HG03439 (cell line): ENCODE results near the gene SLC5A9.
"Not testable (repeated sequence)": the region's sequence is repeated elsewhere in the genome, so short reads cannot be mapped to it uniquely, and the experiment has no call there.

Source experiments
- ATAC-seq: cut with Tn5 transposase; IDR thresholded peaks from one replicate; pipeline ENCODE4 v1.9.1; 2021; ENCODE audit warnings: mild to moderate bottlenecking, moderate library complexity; ENCODE audit not compliant: unreplicated experiment

The SLC5A9 gene

GRCh38 chr1:48236716-48237470 is 14.4 kb downstream of the SLC5A9 start:
- peak; percentile 64 for ATAC-seq

- ATAC-seq, result no peak
Measured at GRCh38 chr1:48242141-48242736, 19.7 kb downstream of the SLC5A9 start.

DNA sequence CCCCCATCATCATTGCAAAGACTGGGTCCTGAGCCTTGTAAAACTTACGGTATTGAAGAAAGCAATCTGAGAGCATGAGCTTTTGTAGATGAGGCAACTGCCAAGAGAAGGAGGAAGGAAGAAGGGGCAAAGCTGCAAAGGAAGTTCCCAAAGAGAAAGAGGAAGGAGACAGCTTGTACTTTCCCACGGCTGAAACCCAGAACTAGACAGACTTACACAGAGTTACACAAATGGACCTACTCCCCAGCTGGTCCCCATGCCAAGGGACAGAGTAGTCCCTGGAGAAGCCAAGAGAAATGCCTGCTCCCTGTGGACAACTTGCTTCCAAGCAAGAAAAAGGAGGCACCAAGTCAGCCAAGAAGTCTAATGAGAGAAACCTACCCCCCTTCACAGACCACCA is 22.6 kb downstream of the SLC5A9 start:
- ATAC-seq, result no peak

- ATAC-seq, result no peak
Measured at GRCh38 chr1:48246727-48247126, 24.2 kb downstream of the SLC5A9 start.

- no peak for ATAC-seq
Measured at GRCh38 chr1:48248356-48248755, 25.8 kb downstream of the SLC5A9 start.

DNA sequence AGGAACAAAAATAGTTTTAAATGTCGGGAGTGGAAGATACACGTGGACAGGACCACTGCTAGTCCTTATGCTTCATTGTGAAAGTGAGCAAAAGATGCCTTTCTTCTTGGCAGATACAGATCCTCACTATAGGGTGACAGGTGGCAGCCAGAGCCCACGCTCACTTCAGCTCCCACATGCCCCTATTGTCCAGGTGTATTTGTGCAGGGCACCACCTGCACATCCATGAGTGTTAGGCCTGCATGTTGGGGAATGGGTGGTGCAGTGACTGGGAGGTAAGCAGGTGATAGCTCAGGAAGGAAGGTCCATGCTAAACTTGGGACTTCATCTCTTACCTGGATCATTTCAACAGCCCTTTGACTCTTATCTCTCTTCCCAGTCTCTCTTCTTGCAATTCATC is 27.4 kb downstream of the SLC5A9 start:
- ATAC-seq, result no peak

GRCh38 chr1:48250572-48250971 is 28.1 kb downstream of the SLC5A9 start:
- no peak for ATAC-seq

DNA sequence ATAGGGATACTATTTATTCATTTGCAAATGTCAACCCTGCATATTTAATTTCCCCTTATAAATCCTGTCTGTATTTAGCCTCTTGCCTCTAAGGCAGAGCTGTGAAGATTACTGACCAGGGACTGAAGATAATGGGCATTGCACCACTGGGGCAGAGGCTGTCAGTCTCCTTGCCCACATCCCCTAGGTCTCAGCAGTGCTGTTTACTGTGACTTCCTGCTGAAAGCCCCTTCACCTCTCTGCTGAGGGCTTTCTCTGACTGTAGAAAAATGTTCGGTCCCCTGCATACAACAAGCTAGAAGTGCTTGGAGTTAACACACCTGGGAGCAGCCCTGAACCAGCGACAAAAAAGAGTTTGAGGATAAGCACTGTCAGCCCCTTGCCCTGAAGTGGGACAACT is 28.8 kb downstream of the SLC5A9 start:
- no peak for ATAC-seq

GRCh38 chr1:48251821-48252220 is 29.3 kb downstream of the SLC5A9 start:
- ATAC-seq, result no peak

DNA sequence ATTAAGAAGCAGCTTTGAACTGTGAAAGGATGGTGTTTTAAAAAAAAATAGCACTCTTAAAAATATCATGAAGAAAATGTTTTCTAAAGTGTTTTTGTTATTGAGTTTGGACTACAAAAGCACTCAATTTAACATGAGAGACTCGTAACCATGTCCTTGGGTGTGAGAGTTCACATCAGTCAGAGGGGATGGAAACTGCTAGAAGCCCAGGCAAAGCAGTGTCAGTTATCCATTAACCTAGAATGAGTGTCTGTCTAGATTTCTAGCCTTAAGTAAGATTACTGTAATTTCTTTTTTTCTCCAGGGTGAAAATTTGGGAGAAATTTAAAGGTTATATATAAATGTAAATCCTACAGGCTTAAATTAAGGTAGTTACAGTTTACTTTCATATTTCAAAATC is 31.7 kb downstream of the SLC5A9 start:
- ATAC-seq, result no peak

GRCh38 chr1:48258106-48258505 is 35.6 kb downstream of the SLC5A9 start:
- no peak for ATAC-seq

DNA sequence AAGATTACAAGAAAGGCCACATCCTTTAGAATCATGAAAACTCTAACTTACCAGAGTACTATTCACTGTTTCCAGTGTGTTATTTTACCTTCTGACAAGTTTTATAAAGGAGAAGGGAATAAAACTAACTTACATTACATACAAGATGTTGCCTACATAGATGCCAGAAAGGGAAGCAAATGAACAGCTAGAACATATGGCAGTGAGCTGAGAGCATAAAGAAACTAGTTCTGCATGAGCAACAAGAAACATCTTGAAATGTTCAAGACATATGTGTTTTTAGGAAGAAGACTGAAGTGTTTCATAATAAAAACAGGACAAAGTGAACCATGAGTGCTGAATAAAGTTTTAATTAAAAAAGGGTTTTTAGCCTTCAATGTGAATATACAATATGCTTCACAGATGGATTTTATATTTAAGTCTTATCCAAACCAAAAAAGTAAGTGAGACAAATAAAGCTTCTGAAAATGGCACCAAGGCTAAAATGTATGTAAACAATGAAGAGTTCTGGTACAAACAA is 39.4 kb downstream of the SLC5A9 start:
- no peak for ATAC-seq

DNA sequence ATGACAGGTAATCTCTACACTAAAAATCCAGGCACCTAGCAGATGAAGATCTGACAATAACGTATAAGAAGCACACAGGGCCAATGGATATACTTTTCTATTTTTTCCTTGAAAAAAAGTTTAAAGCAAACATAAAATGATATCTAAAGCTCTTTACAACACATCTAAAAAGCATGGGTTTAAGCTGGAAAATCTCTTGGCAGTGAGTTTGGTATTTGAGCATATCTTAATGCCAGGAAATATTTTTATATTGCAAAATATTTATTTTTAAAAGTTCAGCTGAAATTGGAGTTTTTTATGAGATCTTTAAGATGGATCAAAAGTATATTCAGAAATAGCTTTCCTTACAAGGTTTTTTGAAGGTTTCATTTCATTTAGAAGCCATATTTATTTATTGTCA is 40.5 kb downstream of the SLC5A9 start:
- ATAC-seq, result no peak

DNA sequence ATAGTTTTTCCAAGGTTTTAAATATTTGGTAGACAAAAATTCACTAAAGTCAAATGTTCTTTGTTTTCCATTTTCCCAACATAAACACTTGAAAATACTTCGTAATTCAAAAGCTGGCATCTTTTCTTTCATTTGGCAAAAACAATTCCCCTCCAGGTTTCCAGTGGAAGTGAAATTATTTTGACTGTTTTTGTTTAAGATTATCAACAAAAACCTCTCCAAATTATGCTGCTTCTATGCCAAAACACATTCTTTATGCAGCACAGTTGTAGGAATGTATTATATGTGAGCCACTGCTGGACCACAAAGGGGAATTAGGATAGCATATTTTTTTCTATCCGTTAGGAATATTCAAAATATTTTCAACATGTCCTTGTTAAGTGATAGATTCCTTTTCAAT is 44.1 kb downstream of the SLC5A9 start:
- ATAC-seq, result no peak

DNA sequence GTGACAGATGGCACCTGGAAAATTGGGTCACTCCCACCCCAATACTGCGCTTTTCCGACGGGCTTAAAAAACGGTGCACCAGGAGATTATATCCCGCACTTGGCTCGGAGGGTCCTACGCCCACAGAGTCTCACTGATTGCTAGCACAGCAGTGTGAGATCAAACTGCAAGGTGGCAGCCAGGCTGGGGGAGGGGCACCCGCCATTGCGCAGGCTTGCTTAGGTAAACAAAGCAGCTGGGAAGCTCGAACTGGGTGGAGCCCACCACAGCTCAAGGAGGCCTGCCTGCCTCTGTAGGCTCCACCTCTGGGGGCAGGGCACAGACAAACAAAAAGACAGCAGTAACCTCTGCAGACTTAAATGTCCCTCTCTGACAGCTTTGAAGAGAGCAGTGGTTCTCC is 54.9 kb downstream of the SLC5A9 start:
- not testable (repeated sequence) for ATAC-seq

- ATAC-seq, result not testable (repeated sequence)
Measured at GRCh38 chr1:48282329-48282728, 59.8 kb downstream of the SLC5A9 start.

DNA sequence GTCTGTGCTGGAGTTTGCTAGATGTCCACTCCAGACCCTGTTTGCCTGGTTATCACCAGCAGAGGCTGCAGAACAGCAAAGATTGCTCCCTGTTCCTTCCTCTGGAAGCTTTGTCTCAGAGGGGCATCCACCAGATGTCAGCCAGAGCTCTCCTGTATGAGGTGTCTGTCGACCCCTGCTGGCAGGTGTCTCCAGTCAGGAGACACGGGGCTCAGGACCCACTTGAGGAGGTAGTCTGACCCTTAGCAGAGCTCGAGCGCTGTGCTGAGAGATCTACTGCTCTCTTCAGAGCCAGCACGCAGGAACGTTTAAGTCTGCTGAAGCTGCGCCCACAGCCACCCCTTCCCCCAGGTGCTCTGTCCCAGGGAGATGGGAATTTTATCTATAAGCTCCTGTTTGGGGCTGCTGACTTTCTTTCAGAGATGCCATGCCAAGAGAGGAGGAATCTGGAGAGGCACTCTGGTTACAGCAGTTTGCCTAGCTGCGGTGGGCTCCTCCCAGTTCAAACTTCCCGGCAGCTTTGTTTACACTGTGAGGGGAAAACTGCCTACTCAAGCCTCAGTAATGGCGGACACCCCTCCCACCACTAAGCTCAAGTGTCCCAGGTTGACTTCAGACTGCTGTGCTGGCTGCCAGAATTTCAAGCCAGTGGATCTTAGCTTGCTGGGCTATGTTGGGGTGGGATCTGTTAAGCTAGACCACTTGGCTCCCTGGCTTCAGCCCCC is 62.3 kb downstream of the SLC5A9 start:
- not testable (repeated sequence) for ATAC-seq

DNA sequence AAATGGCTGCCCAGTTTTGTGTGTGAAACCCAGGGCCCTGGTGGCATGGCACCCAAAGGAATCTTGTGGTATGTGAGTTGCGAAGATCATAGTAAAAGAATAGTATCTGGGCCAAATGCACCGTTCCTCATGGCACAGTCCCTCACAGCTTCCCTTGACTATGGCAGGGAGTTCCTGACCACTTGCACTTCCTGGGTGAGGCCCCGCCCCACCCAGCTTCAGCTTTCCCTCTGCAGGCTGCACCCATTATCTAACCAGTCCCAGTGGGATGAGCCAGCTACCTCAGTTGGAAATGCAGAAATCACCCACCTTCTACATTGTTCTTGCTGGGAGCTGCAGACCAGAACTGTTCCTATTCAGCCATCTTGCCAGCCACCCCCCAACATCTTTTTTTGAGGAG is 63.0 kb downstream of the SLC5A9 start:
- ATAC-seq, result no peak

- ATAC-seq, result no peak
Measured at GRCh38 chr1:48291421-48291820, 68.9 kb downstream of the SLC5A9 start.

- no peak for ATAC-seq
Measured at GRCh38 chr1:48292706-48293105, 70.2 kb downstream of the SLC5A9 start.

DNA sequence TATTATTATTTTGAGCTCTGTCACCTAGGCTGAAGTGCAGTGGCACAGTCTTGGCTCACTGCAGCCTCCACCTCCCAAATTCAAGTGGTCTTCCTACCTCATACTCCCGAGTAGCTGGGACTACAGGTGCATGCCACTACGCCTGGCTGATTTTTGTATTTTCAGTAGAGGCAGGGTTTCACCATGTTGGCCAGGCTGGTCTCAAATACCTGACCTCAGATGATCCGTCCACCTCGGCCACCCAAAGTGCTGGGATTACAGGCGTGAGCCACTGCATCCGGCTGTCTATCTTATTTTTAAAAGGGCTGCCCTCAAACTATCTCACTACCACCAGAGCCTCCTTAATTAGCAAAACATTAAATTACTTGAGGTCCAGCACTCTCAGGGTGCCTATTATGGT is 71.6 kb downstream of the SLC5A9 start:
- ATAC-seq, result not testable (repeated sequence)

- no peak for ATAC-seq
Measured at GRCh38 chr1:48294656-48295055, 72.1 kb downstream of the SLC5A9 start.
